Kidney (tissue), 14 donors: ENCODE data around the gene NPHP4. TPM values are rescaled to one million over a fixed set of nuclear protein-coding genes. Genes with fewer than 3 reads are reported as not detected.

Experiments
- DNase-seq, 5 donors: peaks; one replicate each; pipeline ENCODE4 v3.0.0-alpha.2; 2013 to 2020
- FAIRE-seq: peaks from 2 replicates; lab custom pipeline; 2012; peaks lifted over from hg19 to GRCh38; lab: Jason Lieb, UNC
- H3K27ac ChIP-seq, 2 donors: one replicate each; pipeline ENCODE4 v1.7.0; 2013; ENCODE audit warnings: low read depth in 2 of 2, low read length in 2 of 2, inconsistent platforms in 1 of 2
- H3K27me3 ChIP-seq: one replicate; pipeline ENCODE4 v1.7.1; 2013; ENCODE audit warnings: low read length, inconsistent platforms; ENCODE audit not compliant: control insufficient read depth, insufficient read depth
- H3K36me3 ChIP-seq, 3 donors: one replicate each; pipeline versions ENCODE4 v1.7.0 to v1.7.1; 2013; ENCODE audit warnings: low read length in 3 of 3, control low read depth in 1 of 3, inconsistent platforms in 1 of 3; ENCODE audit not compliant: insufficient read depth in 3 of 3, control insufficient read depth in 2 of 3
- H3K4me1 ChIP-seq, 3 donors: one replicate each; pipeline versions ENCODE4 v1.7.0 to v1.7.1; 2013; ENCODE audit warnings: low read length in 3 of 3, inconsistent platforms in 1 of 3, low read depth in 1 of 3; ENCODE audit not compliant: control insufficient read depth in 2 of 3, insufficient read depth in 2 of 3
- H3K4me3 ChIP-seq, 3 donors: one replicate each; pipeline versions ENCODE4 v1.7.0 to v1.8.1; 2013; ENCODE audit warnings: low read length in 3 of 3, control low read depth in 1 of 3, inconsistent platforms in 1 of 3
- H3K9ac ChIP-seq, 3 donors: one replicate each; pipeline versions ENCODE4 v1.7.0 to v1.7.1; 2013; ENCODE audit warnings: low read length in 3 of 3, control low read depth in 1 of 3, inconsistent platforms in 1 of 3
- H3K9me3 ChIP-seq, 3 donors: one replicate each; pipeline versions ENCODE4 v1.7.0 to v1.7.1; 2013; ENCODE audit warnings: low read length in 3 of 3, control low read depth in 1 of 3, inconsistent platforms in 1 of 3; ENCODE audit not compliant: control insufficient read depth in 2 of 3, insufficient read depth in 1 of 3
- CTCF ChIP-seq: IDR thresholded peaks from 3 replicates; pipeline ENCODE4 v1.5.1; 2012; ENCODE audit warnings: mild to moderate bottlenecking, moderate library complexity, borderline replicate concordance; ENCODE audit not compliant: insufficient read depth; ENCODE audit errors: extremely low read depth
- intact Hi-C: fragments of 100-400 bp; cut with DNase I; formaldehyde crosslinking; loops from one replicate; pipeline ENCODE4 v1.11.1; 2022
- polyA plus RNA-seq: library from polyadenylated mRNA; stranded (reverse); fragments of 350-450 nt; fragmentation: Illumina TruSeq; extraction: RNeasy Lipid Tissue Mini Kit (QIAGEN cat#74804); gene quantifications from one replicate; pipeline ENCODE4 v1.2.3, GENCODE V29; 2014; ENCODE audit warnings: low read depth, low replicate concordance; ENCODE audit not compliant: insufficient read depth
- total RNA-seq: library from RNA; stranded (reverse); fragmentation: NEBNext Ultra II Directional; extraction: Animal tissue kit (Norgen Biotek cat#: 25700); gene quantifications from one replicate; pipeline ENCODE4 v1.2.1, GENCODE V29; 2021
- donor health status: control.
- donor health status: control.
- donor health status: control.
- donor health status: control.
- donor health status: control.
- donor health status: DM: yes; HTN: yes; CAD: no.
- donor health status: Normal renal cell carcinoma (clear cell type).

Gene NPHP4
- total and polyA plus RNA-seq, 2 donors from 2014 or later: 2.9 to 16.1 TPM

- Histone ChIP-seq H3K4me3 (no peak overlapping the region), H3K36me3 (no peaks in the 10 kb centered on the region), H3K9me3 (no peaks in the 10 kb centered on the region), H3K27me3 (no peaks in the 10 kb centered on the region), H3K4me1 (peaks cover 0 to 3% (median 0%) of the 10 kb centered on the region in 3 donors), H3K27ac (no peak overlapping the region), H3K9ac (no peak overlapping the region)
- no peak for TF ChIP-seq CTCF
- intact Hi-C loops: no loop called here
- peak in 2 of 5 donors; percentile 30 to 52 for DNase-seq
- no peak for FAIRE-seq
Observed at GRCh38 chr1:5998051-5998905, 6.1 kb upstream of the NPHP4 start.

DNA sequence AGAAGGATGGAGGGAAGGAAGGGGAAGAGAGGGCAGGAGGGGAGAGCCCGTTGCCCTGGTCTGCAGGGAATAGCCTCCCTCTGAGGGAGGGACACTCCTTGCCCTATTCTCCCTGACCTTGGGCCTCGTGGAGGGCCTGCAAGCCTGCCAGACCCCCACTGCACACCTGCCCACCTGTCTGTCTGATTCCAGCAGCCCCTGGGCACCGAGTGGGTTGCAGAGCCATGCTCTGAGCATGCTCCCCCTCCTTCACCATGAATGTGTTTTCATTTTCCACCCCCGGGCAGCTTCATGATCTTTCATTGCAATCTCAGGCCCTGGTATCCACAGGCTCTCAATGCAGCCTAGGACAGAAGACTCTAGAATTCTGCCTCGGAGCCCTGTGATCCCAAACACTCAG lies 5.1 kb upstream of the NPHP4 start:
- FAIRE-seq: no peak
- peak in 2 of 5 donors; percentile 15 to 43 for DNase-seq

GRCh38 chr1:5996641-5997270 lies 4.5 kb upstream of the NPHP4 start:
- no peak overlapping the region for H3K9ac ChIP-seq
- FAIRE-seq: no peak

More for the DNA sequence above, 5.1 kb upstream of the NPHP4 start:
- no peak for TF ChIP-seq CTCF
- Histone ChIP-seq H3K36me3 (no peaks in the 10 kb centered on the region), H3K27me3 (no peaks in the 10 kb centered on the region), H3K9ac (no peak overlapping the region), H3K9me3 (no peaks in the 10 kb centered on the region), H3K27ac (no peak overlapping the region), H3K4me1 (peaks cover 0 to 6% (median 0%) of the 10 kb centered on the region in 3 donors), H3K4me3 (no peak overlapping the region)
- intact Hi-C loops: no loop called here

More at GRCh38 chr1:5996641-5997270, 4.5 kb upstream of the NPHP4 start:
- intact Hi-C loops: no loop called here
- H3K4me3 ChIP-seq: no peak overlapping the region
- H3K27me3 ChIP-seq: no peaks in the 10 kb centered on the region
- peaks cover 0 to 6% (median 0%) of the 10 kb centered on the region in 3 donors for H3K4me1 ChIP-seq
- peak in 2 of 5 donors; percentile 31 to 61 for DNase-seq
- no peaks in the 10 kb centered on the region for H3K9me3 ChIP-seq
- TF ChIP-seq CTCF: no peak
- no peak overlapping the region for H3K27ac ChIP-seq
- H3K36me3 ChIP-seq: no peaks in the 10 kb centered on the region
